GM12873 (cell line): Measurements from ENCODE around the gene PEX11A.

Experiments used
- CTCF ChIP-seq: IDR thresholded peaks from 2 replicates; pipeline ENCODE4 v1.5.1; 2012; ENCODE audit warnings: low read depth, mild to moderate bottlenecking, moderate library complexity, low read length, control low read depth; ENCODE audit not compliant: insufficient read depth; ENCODE audit errors: missing control alignments

The PEX11A gene

GRCh38 chr15:89653578-89653977 is 37.0 kb downstream of the PEX11A start:
- TF ChIP-seq CTCF: no peak

GRCh38 chr15:89652666-89653065 is 37.9 kb downstream of the PEX11A start:
- no peak for TF ChIP-seq CTCF

GRCh38 chr15:89652131-89652530 is 38.4 kb downstream of the PEX11A start:
- TF ChIP-seq CTCF: no peak

GRCh38 chr15:89649716-89650115 is 40.8 kb downstream of the PEX11A start:
- no peak for TF ChIP-seq CTCF

GRCh38 chr15:89649013-89649625 is 41.4 kb downstream of the PEX11A start:
- TF ChIP-seq CTCF: no peak

- no peak for TF ChIP-seq CTCF
Observed at GRCh38 chr15:89648106-89649012, 42.2 kb downstream of the PEX11A start.

GRCh38 chr15:89647191-89647851 is 43.2 kb downstream of the PEX11A start:
- TF ChIP-seq CTCF: peak; percentile 92
